ENCODE results near the gene NT5DC2.

GRCh38 chr3:52528586-52529375 is 4.9 kb downstream of the NT5DC2 start:
- no peak for TF ChIP-seq CTCF (IDR thresholded peaks at IDR 0.05; ENCODE audit: poor library complexity)
- TF ChIP-seq EZH2 (IDR thresholded peaks at IDR 0.05; ENCODE audit: borderline replicate concordance) = no peak
